Non-pigmented ciliary epithelial cell (primary cell): ENCODE data around the gene TESK1.

Source experiments
- DNase-seq: peaks from one replicate; pipeline ENCODE4 v3.0.0-alpha.2; 2010; ENCODE audit warnings: low read depth

Gene TESK1

DNA sequence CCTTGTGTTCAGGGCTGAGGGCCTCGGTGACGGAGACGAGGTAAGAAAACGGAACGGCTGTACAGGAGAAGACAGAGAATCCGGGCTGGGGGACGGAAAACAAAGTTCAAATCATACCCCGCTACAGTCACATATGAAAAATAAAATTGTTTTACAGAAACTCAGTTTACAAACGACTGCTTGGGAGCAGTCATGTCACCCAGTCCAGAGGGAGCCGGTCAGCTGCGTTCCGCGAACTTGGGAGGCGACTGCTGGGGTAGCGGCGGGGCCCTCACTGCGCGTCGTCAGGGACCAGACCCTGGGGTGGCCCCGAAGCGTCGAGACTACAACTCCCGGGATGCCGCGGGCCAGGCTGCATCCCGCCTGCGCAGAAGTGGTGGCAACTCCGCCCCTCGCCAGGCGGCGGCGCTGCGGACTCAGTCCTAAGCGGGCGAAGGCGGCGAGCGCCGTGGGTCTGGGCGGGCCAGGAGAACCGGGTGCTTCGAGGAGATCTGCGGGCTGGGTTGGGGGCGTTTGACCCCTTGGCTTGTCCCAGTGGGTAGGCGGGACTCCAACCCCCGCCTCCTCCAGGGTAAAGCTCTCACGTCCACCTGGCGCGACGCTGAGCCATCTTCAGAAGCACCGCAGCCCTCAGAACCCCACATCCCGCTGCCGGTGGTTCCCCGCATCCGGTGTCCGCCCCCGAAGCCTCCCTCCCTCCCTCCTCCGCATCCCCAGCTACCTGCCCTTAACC, 41.6 kb downstream of the TESK1 start:
- peak; percentile 34 for DNase-seq

DNA sequence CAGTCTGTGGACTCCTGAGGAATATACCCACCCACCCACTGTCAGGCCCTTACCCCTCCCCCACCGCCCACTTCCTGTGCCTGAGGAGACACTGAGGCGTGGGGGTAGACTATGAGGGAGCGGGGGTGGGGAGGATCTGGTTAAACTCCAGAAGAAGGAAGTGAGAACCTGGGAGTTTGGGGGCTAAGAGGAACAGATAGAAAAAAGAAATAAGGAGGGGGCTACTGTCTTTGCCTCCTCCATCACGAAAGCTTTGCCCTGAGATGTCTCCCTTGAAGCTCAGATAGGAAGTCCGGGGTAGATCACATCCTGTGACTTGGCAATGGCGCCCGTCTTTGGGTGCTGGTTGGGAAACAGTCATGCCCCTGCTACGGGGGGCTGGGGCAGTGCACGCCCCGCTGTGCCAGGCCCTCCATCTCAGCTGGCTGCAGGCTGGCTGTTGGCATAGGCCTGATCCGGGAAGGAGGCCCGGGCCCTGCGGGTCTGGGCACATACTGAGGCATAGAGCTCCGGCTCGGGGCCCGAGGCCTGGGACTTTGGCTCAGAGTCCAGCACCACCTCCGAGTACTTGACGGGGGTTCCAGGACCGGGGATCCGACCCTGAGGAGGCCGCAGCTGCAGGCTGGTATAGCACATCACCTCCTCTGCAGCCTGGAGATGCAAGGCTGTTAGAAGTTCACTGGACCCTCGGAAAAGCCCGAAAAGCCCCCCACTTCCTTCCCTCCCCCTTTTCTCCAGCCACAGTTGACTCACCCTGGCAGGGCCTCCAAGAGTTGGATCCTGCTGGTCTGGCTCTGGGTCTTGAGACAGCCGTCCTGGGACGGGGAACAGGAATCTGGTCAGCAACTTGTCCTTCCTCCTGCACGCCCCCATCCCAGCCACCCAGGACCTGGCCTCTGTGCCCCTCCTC, 44.6 kb downstream of the TESK1 start:
- no peak for DNase-seq

DNA sequence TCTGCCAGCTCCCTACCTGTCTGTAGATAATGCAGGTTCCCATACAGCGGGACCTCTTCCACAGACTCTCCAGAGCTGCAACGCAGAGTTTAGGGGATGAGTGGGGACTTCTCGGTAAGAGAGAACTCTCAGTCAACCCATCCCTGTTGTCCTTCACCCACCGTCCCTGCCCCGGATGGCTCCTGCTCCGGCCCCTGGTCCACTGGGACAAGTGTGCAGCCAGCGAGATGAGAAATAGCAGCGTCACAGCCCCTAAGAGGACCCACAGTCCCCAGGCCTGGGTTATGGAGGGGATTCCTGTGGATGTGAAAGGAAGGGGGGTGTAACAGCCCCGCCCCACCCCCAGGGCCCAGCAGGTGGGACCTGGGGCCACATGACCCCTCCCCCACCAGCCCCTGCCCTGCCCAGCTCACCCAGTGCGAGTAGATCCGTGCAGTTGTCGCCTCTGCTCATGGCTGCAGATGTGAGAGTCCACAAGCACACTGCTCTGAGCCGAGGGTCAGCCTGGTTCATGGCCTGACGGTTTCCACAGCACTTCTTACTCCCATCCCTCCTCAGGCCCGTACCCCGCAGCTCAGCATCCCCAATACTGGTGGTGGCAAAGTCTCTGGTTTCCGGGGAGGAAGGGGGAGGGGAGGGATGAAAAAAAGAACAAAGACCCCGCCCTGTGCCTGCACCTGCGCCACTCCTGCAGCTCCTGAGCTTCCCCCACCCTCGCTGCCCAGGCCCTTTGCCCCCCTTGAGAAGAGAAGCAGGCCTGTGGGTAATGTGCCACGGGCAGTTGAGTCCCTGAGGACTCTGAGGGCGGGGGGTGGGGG, 45.5 kb downstream of the TESK1 start, which contains the start of gene SIT1:
Gene SIT1, minus strand, starts transcription at position 591 of the 818 bp plus-strand sequence. Its CDS starts 78 bp downstream, at position 513.
- DNase-seq = no peak

DNA sequence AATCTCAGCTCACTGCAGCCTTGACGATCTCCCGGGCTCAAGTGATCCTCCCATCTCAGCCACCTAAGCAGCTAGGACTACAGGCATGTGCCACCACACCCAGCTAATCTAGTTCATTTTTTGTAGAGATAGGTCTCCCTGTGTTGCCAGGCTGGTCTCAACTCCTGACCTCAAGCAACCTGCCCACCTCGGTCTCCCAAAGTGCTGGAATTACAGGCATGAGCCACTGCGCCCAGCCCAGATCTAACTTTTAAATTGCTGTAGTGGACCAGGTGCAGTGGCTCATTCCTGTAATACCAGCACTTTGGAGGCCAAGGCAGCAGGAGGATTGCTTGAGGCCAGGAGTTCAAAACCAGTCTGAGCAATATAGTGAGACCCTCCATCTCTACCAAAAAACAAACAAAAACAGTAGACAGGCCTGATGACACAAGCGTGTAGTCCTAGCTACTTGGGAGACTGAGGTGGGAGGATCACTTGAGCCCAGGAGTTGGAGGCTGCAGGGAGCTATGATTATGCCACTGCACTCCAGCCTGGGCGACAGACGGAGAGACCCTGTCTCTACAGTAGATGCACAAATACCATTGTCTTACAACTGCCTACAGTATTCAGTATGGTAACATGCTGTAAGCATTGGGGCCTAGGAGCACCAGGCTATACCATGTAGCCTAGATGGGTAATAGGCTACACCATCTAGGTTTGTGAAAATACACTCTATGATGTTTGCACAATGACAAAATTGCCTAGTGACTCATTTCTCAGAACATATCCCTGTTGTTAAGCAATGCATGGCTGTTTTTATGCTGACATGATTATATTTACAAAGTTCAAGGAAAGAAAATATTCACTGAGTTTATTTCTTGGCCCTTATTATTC, 47.1 kb downstream of the TESK1 start:
- no peak for DNase-seq

DNA sequence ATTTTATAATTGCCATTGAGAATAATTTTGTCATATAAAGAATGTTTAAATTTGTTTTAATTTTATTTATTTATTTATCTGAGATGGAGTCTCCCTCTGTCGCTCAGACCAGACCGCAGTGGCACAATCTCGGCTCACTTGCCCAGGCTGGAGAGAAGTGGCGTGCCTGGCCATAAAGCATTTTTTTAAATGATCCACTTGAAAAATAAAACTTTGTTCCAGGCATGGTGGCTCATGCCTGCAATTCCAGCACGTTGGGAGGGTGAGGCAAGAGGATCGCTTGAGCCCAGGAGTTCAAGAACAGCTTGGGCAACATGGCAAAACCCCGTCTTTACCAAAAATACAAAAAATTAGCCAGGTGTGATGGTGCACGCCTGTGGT, 47.8 kb downstream of the TESK1 start:
- DNase-seq = no peak

DNA sequence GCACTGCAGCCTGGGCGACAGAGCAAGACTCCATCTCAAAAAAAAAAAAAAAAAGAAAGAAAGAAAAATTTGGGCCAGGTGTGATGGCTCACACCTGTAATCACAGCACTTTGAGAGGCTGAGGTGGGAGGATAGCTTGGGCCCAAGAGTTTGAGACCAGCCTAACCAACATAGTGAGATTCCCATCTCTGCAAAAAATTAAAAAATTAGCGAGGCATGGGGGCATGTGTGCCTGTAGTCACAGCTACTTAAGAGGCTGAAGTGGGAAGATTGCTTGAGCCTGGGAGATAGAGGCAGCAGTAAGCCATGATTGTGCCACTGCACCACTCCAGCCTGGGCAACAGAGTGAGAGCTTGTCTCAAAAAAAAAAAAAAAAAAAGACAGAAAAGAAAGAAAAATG, 48.5 kb downstream of the TESK1 start:
- DNase-seq = no peak

DNA sequence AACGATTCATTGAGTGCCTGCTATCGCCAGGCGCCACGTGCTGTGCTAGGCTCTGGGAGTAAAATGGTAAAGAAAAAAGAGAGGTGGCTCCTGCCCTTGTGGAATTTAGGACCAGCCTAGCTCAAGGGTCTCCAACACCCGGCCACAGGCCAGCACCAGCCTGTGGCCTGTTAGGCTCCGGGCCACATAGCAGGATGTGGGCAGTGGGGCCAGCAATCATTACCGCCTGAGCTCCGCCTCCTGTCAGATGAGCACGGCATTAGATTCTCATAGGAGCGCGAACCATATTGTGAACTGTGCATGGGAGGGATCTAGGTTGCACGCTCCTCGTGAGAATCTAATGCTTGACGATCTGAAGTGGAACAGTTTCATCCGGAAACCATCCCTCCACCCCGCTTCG, 51.3 kb downstream of the TESK1 start:
- DNase-seq = no peak

DNA sequence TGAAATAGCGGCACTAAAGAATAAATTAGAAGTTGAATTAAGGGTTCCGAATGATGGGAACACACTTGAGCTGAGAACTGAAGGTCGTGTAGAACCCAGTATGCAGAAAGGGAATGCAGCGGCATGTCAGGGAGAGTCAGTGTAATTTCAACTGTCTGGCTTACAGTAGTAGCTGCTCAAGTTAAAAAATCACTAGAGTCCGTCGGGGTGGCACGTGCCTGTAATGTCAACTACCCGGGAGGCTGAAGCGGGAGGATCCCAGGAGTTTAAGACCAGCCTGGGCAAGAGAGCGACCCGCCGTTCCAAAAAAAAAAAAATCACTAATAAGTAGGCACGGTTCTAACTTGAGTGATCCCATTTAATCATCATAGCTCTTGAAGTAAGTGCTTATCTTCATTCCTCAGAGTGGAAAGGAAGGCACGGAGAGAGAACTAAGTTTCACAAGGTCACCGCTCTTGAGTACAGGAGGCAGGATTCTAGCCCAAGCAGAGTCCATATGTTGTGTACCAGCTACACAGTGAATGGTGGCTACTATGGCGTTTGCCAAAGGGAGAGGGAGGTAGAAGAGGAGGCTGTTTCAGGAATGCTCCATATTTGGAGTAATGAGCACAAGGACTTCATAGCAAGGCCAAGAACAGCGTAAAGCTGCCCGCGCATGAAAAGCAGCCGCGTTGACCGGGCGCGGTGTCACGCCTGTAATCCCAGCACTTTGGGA, 51.9 kb downstream of the TESK1 start:
- no peak for DNase-seq

DNA sequence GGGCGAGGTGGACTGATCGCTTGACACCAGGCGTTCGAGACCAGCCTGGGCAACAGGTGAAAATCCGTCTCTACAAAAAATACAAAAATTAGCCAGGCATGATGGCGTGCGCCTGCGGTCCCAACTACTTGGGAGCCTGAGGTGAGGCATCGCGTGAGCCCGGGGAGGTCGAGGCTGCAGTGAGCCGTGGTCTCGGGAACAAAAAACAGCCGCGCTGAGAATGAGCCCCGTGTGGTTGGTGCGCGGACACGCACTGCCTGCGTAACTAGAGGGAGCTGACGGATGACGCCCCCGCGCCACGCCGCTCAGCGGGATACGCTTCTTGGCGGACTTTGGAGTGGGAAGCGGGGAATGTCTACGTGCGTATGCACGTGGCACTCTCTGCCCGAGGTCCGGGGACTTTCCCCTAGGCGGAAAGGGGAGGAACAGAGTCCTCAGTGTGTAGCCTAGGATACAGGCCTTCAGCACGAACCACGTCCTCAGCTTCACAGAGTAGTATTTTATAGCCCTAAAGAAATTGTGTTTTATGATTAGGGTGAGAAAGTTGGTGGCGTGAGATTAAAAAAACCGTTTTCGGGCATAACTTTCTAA, 52.6 kb downstream of the TESK1 start, which contains the start of gene RMRP:
Gene RMRP, minus strand, starts transcription at position 474 of the 591 bp plus-strand sequence.
- peak; percentile 98 for DNase-seq

DNA sequence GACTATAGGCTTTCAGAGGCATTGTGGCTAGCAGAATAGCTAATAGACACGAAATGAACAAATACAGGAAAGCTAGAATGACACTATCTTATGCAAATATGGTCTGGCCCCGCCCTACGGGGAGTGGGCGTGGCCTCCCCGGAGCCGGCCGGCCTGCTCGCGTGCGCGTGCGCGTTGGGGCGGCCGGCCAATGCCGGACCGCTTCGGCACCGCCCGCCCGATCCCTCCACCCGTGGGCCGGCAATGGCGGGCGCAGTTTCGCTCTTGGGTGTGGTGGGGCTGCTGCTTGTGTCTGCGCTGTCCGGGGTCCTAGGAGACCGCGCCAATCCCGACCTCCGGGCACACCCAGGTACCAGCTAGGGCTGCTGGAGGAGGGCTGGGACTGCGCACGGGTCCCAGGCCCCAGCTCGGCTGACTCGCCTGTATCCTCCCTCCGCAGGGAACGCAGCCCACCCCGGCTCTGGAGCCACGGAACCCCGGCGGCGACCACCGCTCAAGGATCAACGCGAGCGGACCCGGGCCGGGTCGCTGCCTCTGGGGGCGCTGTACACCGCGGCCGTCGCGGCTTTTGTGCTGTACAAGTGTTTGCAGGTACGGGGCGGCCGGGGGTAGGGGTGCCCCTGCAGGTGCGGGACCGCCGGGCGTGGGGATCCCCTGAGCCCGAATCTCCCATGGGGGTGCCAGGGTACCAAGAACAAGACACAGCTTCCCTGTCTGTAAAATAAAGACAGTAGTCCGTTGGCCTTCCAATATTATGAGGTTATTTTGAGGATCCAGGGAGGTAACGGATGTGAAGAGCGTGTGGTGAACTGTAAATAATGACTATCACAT, 53.3 kb downstream of the TESK1 start, which contains the start of gene CCDC107:
Gene CCDC107, plus strand, starts transcription at position 156 of the 831 bp plus-strand sequence. Its CDS starts 88 bp downstream, at position 244.
- DNase-seq = no peak

DNA sequence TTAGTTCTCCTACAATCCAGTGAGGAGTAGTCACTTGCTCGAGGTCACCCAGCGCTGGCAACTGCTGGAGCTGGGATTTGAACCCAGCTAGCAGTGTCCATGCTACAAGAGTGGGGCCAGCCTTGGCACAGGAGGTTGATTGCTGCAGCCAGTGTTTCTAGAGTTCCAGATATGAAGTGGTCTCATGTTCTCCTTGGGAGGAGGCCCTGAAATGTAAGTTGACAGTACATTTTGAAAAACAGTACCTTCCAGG, 53.8 kb downstream of the TESK1 start:
- DNase-seq = no peak

DNA sequence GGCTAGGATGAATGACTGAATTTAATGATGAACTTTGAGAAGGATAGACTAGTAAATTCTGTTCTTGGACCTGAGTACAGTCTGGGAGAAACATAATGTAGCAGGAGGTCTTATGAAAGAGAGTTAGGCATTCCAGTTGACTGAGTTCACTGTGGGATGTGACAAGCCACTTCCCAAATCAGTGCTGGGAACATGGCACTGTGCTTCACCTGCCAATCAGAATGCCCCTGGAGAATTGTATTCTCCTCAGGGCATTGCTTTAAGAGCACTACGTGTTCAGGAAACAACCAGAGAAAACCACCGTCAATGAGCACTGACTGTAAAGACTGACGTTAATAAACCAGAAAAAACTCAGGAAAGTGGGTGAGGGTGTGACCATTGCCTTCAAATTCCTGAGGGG, 54.3 kb downstream of the TESK1 start:
- DNase-seq = no peak
